DOHH2 (cell line): ENCODE results near the gene PAF1.

Source experiments
- H3F3A ChIP-seq: fragments of 200-600 bp; sonication (generic), shearing (Covaris generic); 2 replicates; pipeline ENCODE4 v1.6.0; 2016; ENCODE audit warnings: antibody characterized with exemption, mild to moderate bottlenecking; ENCODE audit not compliant: control insufficient read depth, insufficient read depth
- H3K27ac ChIP-seq: fragments of 200-600 bp; sonication (generic); 2 replicates; pipeline ENCODE4 v1.5.1; 2014; ENCODE audit warnings: low read depth, mild to moderate bottlenecking, low read length, moderate library complexity
- H3K27me3 ChIP-seq: fragments of 200-600 bp; sonication (generic); 2 replicates; pipeline ENCODE4 v1.6.1; 2014; ENCODE audit warnings: mild to moderate bottlenecking, low read length, mixed read lengths; ENCODE audit not compliant: control insufficient read depth
- H3K36me3 ChIP-seq: fragments of 200-600 bp; sonication (generic); 2 replicates; pipeline ENCODE4 v1.6.1; 2014; ENCODE audit warnings: mild to moderate bottlenecking, low read length, moderate library complexity, mixed read lengths; ENCODE audit not compliant: control insufficient read depth
- H3K4me1 ChIP-seq: fragments of 200-600 bp; sonication (generic); 2 replicates; pipeline ENCODE4 v1.6.1; 2014; ENCODE audit warnings: mild to moderate bottlenecking, low read length, mixed read lengths; ENCODE audit not compliant: control insufficient read depth
- H3K4me2 ChIP-seq: fragments of 200-600 bp; sonication (generic); 2 replicates; pipeline ENCODE4 v1.6.0; 2014; ENCODE audit warnings: mild to moderate bottlenecking, low read length, moderate library complexity
- H3K4me3 ChIP-seq: fragments of 200-600 bp; sonication (generic); 2 replicates; pipeline ENCODE4 v1.5.1; 2014; ENCODE audit warnings: mild to moderate bottlenecking, low read length, mixed read lengths
- H3K79me2 ChIP-seq: fragments of 200-600 bp; sonication (generic); 2 replicates; pipeline ENCODE4 v1.6.1; 2014; ENCODE audit warnings: mild to moderate bottlenecking, low read length, mixed read lengths; ENCODE audit not compliant: control insufficient read depth
- H3K9me2 ChIP-seq: fragments of 200-600 bp; sonication (generic); replicated peaks from 2 replicates; pipeline ENCODE4 v1.6.1; 2014; ENCODE audit warnings: mild to moderate bottlenecking, low read length, mixed read lengths; ENCODE audit not compliant: control insufficient read depth
- H3K9me3 ChIP-seq: fragments of 200-600 bp; sonication (generic); 2 replicates; pipeline ENCODE4 v1.6.1; 2014; ENCODE audit warnings: antibody characterized with exemption, low read length, mixed read lengths; ENCODE audit not compliant: control insufficient read depth, insufficient read depth
- H4K20me1 ChIP-seq: fragments of 200-600 bp; sonication (generic); 2 replicates; pipeline ENCODE4 v1.6.0; 2014; ENCODE audit warnings: low read depth, mild to moderate bottlenecking, antibody characterized with exemption, low read length, moderate library complexity; ENCODE audit not compliant: control insufficient read depth, insufficient read depth
- EZH2phosphoT487 ChIP-seq: fragments of 200-600 bp; sonication (generic); IDR thresholded peaks from 2 replicates; pipeline ENCODE4 v1.6.1; 2017; ENCODE audit warnings: borderline replicate concordance, mild to moderate bottlenecking, antibody characterized with exemption, low read length, moderate library complexity, mixed read lengths
- TF ChIP-seq, protein P1 (sequence below): fragments of 200-600 bp; sonication (generic); IDR thresholded peaks from one replicate; pipeline ENCODE4 v1.5.1; 2014; ENCODE audit warnings: antibody characterized with exemption, mild to moderate bottlenecking, low read depth, low read length; ENCODE audit not compliant: poor library complexity, severe bottlenecking

The PAF1 gene

DNA sequence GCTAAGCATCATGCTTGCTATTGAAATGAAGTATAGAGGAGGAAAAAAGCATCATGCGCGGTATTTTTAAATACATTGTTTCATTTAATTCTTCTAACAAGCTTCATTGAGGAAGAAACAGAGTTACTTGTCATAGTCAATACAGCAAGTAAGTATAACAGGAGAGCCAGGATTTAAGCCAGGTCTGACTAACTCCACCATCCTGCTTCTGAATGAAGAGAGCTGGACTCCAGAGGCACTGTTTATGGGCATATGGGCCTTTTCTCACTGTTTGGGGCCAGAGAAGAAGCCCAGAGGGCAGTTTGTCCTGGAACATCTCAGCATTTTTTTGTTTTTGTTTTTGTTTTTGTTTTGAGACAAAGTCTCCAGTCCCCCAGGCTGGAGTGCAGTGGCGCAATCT, 40.8 kb downstream of the PAF1 start:
- no peak for TF ChIP-seq EZH2phosphoT487
- TF ChIP-seq, protein P1, sequence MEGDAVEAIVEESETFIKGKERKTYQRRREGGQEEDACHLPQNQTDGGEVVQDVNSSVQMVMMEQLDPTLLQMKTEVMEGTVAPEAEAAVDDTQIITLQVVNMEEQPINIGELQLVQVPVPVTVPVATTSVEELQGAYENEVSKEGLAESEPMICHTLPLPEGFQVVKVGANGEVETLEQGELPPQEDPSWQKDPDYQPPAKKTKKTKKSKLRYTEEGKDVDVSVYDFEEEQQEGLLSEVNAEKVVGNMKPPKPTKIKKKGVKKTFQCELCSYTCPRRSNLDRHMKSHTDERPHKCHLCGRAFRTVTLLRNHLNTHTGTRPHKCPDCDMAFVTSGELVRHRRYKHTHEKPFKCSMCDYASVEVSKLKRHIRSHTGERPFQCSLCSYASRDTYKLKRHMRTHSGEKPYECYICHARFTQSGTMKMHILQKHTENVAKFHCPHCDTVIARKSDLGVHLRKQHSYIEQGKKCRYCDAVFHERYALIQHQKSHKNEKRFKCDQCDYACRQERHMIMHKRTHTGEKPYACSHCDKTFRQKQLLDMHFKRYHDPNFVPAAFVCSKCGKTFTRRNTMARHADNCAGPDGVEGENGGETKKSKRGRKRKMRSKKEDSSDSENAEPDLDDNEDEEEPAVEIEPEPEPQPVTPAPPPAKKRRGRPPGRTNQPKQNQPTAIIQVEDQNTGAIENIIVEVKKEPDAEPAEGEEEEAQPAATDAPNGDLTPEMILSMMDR = no peak
- Histone ChIP-seq H3K79me2 (peaks cover 34% of the 10 kb centered on the region), H3K9me2 (no peaks in the 10 kb centered on the region), H3K4me3 (no peak overlapping the region), H3K27me3 (no peaks in the 10 kb centered on the region), H3K4me1 (no peaks in the 10 kb centered on the region), H4K20me1 (peaks cover 11% of the 10 kb centered on the region; the same call in 1 of the 2 replicates), H3K9me3 (no peaks in the 10 kb centered on the region), H3F3A (no peaks in the 10 kb centered on the region), H3K36me3 (peaks cover 49% of the 10 kb centered on the region), H3K27ac (no peak overlapping the region), H3K4me2 (no peak overlapping the region)

DNA sequence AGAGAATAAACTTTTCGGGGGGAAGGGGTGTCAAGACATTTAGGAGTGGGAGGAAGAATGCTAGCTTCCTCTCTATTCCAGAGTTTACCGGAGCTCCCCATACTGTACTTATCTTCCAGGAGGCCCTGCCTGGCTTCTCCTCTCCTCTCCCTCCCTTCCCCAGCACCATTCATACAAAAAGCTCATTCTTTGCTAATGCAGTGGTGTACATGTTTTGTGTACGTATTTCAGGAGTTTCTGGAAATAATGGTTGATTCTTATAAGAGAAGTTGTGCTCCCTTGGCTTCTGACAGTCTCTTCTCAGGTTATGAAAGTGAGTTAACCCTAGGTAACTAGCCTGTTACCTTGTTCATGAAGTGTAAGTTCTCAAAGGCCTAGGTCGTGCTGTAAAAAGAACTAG, 41.6 kb downstream of the PAF1 start:
- Histone ChIP-seq H3K4me1 (no peaks in the 10 kb centered on the region), H3K4me2 (no peak overlapping the region), H3K79me2 (peaks cover 41% of the 10 kb centered on the region), H3K9me3 (no peaks in the 10 kb centered on the region), H3K36me3 (peaks cover 49% of the 10 kb centered on the region), H3K27ac (no peak overlapping the region), H4K20me1 (peaks cover 15% of the 10 kb centered on the region; the same call in 1 of the 2 replicates), H3K4me3 (no peak overlapping the region), H3K9me2 (no peaks in the 10 kb centered on the region), H3F3A (no peaks in the 10 kb centered on the region), H3K27me3 (no peaks in the 10 kb centered on the region)
- TF ChIP-seq EZH2phosphoT487 = no peak
- TF ChIP-seq, protein P1 = no peak

DNA sequence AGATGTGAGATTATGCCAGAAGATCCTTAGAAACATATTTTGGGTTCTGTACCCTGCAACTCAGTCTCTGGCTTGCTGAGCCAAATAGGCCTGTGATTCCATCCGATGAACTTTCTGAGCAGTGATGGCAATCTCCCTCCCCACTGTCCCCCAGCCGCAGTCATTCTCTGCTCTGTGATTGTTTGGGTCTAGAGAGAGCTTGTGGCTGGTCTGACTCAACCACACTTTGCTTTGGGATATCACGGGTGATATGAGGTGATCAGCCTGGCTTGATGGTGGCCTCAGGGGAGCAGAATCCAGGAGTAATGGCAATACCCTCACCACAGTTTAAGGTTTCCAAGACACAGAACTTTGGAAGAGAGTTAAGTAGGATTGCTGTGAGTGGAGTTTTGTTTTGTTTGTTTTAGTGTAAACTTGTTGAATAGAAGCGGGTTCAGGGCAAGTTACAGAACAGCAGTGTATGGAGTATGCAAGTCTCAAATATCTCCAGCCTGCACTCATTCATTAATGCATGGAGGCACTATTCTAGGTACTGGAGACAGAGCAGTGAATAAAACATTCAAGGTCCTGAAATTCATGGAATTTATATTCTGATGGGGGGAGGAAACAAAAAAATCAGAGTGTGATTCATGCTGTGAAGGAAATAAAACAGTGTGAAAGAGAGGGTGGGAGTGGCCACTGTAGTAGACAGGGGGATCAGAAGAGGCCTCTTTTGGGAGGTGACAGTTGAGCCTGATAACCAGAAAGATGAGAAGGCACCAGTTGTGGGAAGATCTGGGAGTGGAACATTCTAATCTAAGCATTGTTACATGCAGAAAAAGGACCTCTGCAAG, 43.4 kb downstream of the PAF1 start:
- Histone ChIP-seq H3K9me2 (no peaks in the 10 kb centered on the region), H3K79me2 (peaks cover 59% of the 10 kb centered on the region), H3K4me3 (no peak overlapping the region), H3K27me3 (no peaks in the 10 kb centered on the region), H3K27ac (no peak overlapping the region), H3K36me3 (peaks cover 40% of the 10 kb centered on the region), H3F3A (no peaks in the 10 kb centered on the region), H4K20me1 (peaks cover 27% of the 10 kb centered on the region; the same call in 1 of the 2 replicates), H3K4me2 (no peak overlapping the region), H3K9me3 (no peaks in the 10 kb centered on the region), H3K4me1 (peaks cover 10% of the 10 kb centered on the region)
- TF ChIP-seq, protein P1 = no peak
- TF ChIP-seq EZH2phosphoT487 = no peak
